Naive B cell (primary cell): ENCODE results near the gene PAK2. TPM values are rescaled to one million over a fixed set of nuclear protein-coding genes. Genes with fewer than 3 reads are reported as not detected.
"Not testable (repeated sequence)": the region's sequence is repeated elsewhere in the genome, so short reads cannot be mapped to it uniquely, and the experiment has no call there.

ENCODE experiments used
- ATAC-seq, 2 donors: fragments of 150-1000 bp; cut with Tn5 transposase; 2 replicates each; pipeline ENCODE4 v1.10.0; 2021; ENCODE audit warnings: low read depth in 2 of 2, mild to moderate bottlenecking in 2 of 2, moderate library complexity in 2 of 2
- DNase-seq: peaks from one replicate; pipeline ENCODE4 v3.0.0; 2022
- H3K27ac Mint-ChIP-seq, 6 donors: one replicate each; pipeline ENCODE4 v1.8.0; 2020 to 2022; ENCODE audit warnings: mild to moderate bottlenecking in 6 of 6, mixed read lengths in 6 of 6, moderate library complexity in 5 of 6, inconsistent platforms in 2 of 6
- H3K27me3 Mint-ChIP-seq, 3 donors: one replicate each; pipeline ENCODE4 v1.8.0; 2021 to 2022; ENCODE audit warnings: mixed read lengths in 3 of 3, mild to moderate bottlenecking in 1 of 3
- H3K36me3 Mint-ChIP-seq, 2 donors: one replicate each; pipeline ENCODE4 v1.8.0; 2020 to 2022; ENCODE audit warnings: mixed read lengths in 2 of 2, inconsistent platforms in 1 of 2, mild to moderate bottlenecking in 1 of 2
- H3K4me1 Mint-ChIP-seq, 3 donors: one replicate each; pipeline ENCODE4 v1.8.0; 2020 to 2022; ENCODE audit warnings: mixed read lengths in 3 of 3, inconsistent platforms in 1 of 3, mild to moderate bottlenecking in 1 of 3, moderate library complexity in 1 of 3
- H3K4me3 Mint-ChIP-seq, 8 donors: one replicate each; pipeline ENCODE4 v1.8.0; 2020 to 2022; ENCODE audit warnings: mild to moderate bottlenecking in 8 of 8, mixed read lengths in 8 of 8, moderate library complexity in 8 of 8, inconsistent platforms in 2 of 8
- H3K9me3 Mint-ChIP-seq, 7 donors: one replicate each; pipeline ENCODE4 v1.8.0; 2020 to 2022; ENCODE audit warnings: mixed read lengths in 7 of 7, mild to moderate bottlenecking in 5 of 7, inconsistent platforms in 2 of 7, moderate library complexity in 1 of 7
- polyA plus RNA-seq, 6 donors: library from polyadenylated mRNA; unstranded; fragments of 300-500 nt; fragmentation: Illumina TruSeq; gene quantifications; one replicate each; pipeline ENCODE4 v1.2.3, GENCODE V29; 2021; ENCODE audit warnings: low read depth in 6 of 6

The PAK2 gene
- polyA plus RNA-seq, 6 donors from 2014 or later, result 37.4 to 47.7 (median 41.8) TPM

- peaks cover 9 to 15% (median 13%) of the 10 kb centered on the region in 3 donors for H3K4me1 Mint-ChIP-seq
- H3K9me3 Mint-ChIP-seq, result no peaks in the 10 kb centered on the region
- H3K27ac Mint-ChIP-seq, result peak overlapping the region in 1 of 6 donors; percentile 20
- no peak overlapping the region for H3K4me3 Mint-ChIP-seq
- no peaks in the 10 kb centered on the region for H3K36me3 Mint-ChIP-seq
- DNase-seq (no peak), ATAC-seq (no peak)
- H3K27me3 Mint-ChIP-seq, result no peaks in the 10 kb centered on the region
These were observed 31.2 kb upstream of the PAK2 start for GRCh38 chr3:196708467-196708866.

DNA sequence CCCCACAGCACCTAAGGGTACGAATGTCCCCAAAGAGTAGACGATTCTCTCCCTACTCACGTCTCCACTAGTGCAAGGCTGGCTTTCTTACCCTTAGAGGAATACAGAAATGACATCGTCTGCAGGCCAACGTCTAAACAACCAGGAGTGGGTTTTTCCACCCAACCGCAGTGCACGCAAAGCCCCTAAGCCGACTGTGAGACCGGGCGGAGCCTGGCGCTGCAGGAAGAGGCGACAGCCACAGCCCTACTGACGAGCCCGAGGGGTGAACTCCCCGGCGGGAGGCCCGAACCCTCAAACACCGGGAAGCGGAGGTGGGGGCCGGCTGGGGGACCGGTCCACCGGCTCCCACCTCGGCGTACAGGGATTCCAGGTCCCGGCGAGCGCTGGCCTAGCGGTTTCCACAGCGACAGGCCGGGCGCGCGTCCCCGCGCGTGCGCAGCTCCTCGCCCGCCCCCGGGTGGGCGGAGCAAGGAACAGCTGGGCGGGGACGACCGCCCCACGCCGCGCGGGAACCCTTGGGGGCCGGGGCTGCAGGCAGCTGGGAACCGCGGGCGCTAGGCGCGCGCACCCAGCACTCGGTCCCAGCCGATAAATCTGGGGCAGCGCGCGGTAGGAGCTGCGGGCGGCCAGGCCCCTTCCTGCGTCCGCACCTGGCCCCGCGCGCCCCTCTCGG lies 27.7 kb upstream of the PAK2 start, which contains the start of the genes CEP19 and PIGX:
CEP19 (minus strand) TSS at position 413 of the 676 bp plus-strand sequence. CDS start 3,593 bp downstream, outside the sequence.
PIGX (plus strand) TSS at position 540 of the 676 bp plus-strand sequence.
- ATAC-seq (peak; percentile 81 to 84), DNase-seq (peak; percentile 92)
- H3K9me3 Mint-ChIP-seq, result no peaks in the 10 kb centered on the region
- H3K27me3 Mint-ChIP-seq, result no peaks in the 10 kb centered on the region
- peak within 1 kb of the TSS; percentile 97 to 99 (median 99) for H3K27ac Mint-ChIP-seq
- peak within 1 kb of the TSS; percentile 86 to 96 (median 93) for H3K4me3 Mint-ChIP-seq
- H3K36me3 Mint-ChIP-seq, result no peaks in the 10 kb centered on the region
- peaks cover 9 to 19% (median 13%) of the 10 kb centered on the region in 3 donors for H3K4me1 Mint-ChIP-seq

DNA sequence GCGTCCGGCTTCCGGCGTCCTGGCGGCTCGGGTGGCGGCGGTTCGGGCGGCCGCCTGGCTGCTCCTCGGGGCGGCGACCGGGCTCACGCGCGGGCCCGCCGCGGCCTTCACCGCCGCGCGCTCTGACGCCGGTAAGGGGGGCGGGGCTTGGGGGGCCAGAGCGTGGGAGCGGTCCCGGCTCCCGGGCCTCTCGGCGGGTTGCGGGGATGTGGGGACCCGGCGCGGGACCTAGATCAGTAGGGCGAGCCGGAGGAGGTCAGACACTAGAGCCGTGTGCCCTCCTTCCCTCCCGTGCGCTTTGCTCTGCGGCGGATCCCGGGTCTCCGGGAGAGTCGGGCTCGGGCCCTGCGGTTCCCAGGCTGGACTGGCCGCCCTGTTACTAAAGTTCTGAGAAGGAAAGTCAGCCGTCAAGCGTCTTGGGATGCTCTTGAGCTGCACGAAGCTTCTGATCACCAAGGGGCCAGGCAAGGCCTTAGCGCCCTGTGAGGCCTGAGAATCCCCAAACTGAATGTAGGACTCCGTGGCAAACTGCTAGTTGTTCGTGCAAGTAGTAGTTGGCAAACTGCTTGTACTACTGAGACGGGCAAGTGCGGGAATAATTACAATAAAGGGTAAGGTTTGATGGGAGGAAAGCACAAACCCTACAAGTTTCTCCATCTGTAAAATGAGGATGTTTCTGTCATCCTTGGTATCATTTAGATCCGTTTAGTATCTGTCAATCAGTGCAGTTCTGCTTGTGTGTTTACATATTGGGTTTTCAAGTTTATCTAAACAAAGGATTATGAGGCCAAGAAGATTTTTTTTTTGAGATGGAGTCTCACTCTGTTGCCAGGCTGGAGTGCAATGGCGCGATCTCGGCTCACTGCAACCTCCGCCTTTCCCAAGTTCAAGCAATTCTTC lies 26.9 kb upstream of the PAK2 start:
- DNase-seq, result no peak

GRCh38 chr3:196717162-196717561 lies 22.5 kb upstream of the PAK2 start:
- DNase-seq, ATAC-seq, H3K4me1 Mint-ChIP-seq, H3K4me3 Mint-ChIP-seq, H3K9me3 Mint-ChIP-seq, H3K27me3 Mint-ChIP-seq: not testable (repeated sequence)
- H3K27ac Mint-ChIP-seq, result peak overlapping the region in 1 of 6 donors; percentile 72
- H3K36me3 Mint-ChIP-seq, result peaks cover 2 to 17% of the 10 kb centered on the region in 2 donors

More for the DNA sequence above, 26.9 kb upstream of the PAK2 start:
- ATAC-seq, result peak; percentile 49 to 55
- Mint-ChIP-seq H3K4me1 (peaks cover 9 to 19% (median 13%) of the 10 kb centered on the region in 3 donors), H3K9me3 (no peaks in the 10 kb centered on the region), H3K27me3 (no peaks in the 10 kb centered on the region), H3K27ac (peak overlapping the region; percentile 71 to 99 (median 95)), H3K4me3 (peak overlapping the region; percentile 73 to 93 (median 86)), H3K36me3 (no peaks in the 10 kb centered on the region)

GRCh38 chr3:196721097-196721496 lies 18.6 kb upstream of the PAK2 start:
- Mint-ChIP-seq H3K27me3 (no peaks in the 10 kb centered on the region), H3K27ac (no peak overlapping the region), H3K9me3 (peaks cover 0 to 3% (median 0%) of the 10 kb centered on the region in 7 donors), H3K36me3 (peaks cover 7 to 23% of the 10 kb centered on the region in 2 donors), H3K4me1 (no peaks in the 10 kb centered on the region), H3K4me3 (no peak overlapping the region)
- ATAC-seq (no peak), DNase-seq (no peak)

GRCh38 chr3:196726788-196727675 lies 12.6 kb upstream of the PAK2 start:
- ATAC-seq (no peak), DNase-seq (no peak)
- no peak overlapping the region for H3K4me3 Mint-ChIP-seq
- H3K36me3 Mint-ChIP-seq, result peaks cover 6 to 7% of the 10 kb centered on the region in 2 donors
- H3K4me1 Mint-ChIP-seq, result no peaks in the 10 kb centered on the region
- H3K9me3 Mint-ChIP-seq, result no peaks in the 10 kb centered on the region
- no peaks in the 10 kb centered on the region for H3K27me3 Mint-ChIP-seq
- peak overlapping the region in 1 of 6 donors; percentile 53 for H3K27ac Mint-ChIP-seq

GRCh38 chr3:196735751-196736150 lies 3.9 kb upstream of the PAK2 start:
- no peak overlapping the region for H3K27ac Mint-ChIP-seq
- H3K36me3 Mint-ChIP-seq, result peaks cover 0 to 4% of the 10 kb centered on the region in 2 donors
- H3K27me3 Mint-ChIP-seq, result no peaks in the 10 kb centered on the region
- H3K4me1 Mint-ChIP-seq, result peaks cover 9 to 11% (median 9%) of the 10 kb centered on the region in 3 donors
- no peaks in the 10 kb centered on the region for H3K9me3 Mint-ChIP-seq
- no peak for DNase-seq
- no peak for ATAC-seq
- peak overlapping the region in 1 of 8 donors; percentile 76 for H3K4me3 Mint-ChIP-seq

DNA sequence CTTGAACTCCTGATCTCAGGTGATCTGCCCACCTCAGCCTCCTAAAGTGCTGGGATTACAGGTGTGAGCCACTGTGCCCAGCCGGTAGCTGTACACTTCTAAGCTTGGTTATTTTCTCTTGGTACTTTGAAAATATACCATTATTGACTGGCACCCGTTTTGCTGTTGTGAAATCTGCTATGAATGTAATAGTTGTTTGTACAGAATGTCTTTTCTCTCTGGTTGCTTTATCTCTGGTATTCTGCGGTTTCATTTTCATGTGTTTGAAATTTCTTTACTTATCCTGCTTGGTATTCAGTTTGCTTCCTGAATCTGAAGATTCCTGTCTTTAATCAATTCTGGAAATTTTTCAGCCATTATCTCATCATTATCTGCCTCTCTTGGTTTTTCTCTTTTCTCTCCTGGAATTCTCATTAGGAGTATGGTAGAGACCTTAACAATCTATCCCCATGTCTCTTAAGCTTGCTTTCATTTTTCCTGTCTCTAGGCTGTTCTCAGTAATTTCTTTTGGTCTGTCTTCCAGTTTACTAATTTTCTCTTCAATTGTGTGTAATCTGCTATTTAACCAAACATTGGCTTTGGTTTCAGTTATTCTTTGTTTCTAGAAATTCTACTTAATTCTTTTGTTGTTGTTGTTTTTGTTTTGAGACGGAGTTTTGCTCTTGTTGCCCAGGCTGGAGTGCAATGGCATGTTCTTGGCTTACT lies 2.8 kb upstream of the PAK2 start:
- H3K27me3 Mint-ChIP-seq, result no peaks in the 10 kb centered on the region
- H3K4me1 Mint-ChIP-seq, result peaks cover 19 to 22% (median 19%) of the 10 kb centered on the region in 3 donors
- peak overlapping the region in 1 of 8 donors; percentile 28 for H3K4me3 Mint-ChIP-seq
- H3K36me3 Mint-ChIP-seq, result peaks cover 0 to 4% of the 10 kb centered on the region in 2 donors
- no peaks in the 10 kb centered on the region for H3K9me3 Mint-ChIP-seq
- DNase-seq (no peak), ATAC-seq (no peak)
- no peak overlapping the region for H3K27ac Mint-ChIP-seq

DNA sequence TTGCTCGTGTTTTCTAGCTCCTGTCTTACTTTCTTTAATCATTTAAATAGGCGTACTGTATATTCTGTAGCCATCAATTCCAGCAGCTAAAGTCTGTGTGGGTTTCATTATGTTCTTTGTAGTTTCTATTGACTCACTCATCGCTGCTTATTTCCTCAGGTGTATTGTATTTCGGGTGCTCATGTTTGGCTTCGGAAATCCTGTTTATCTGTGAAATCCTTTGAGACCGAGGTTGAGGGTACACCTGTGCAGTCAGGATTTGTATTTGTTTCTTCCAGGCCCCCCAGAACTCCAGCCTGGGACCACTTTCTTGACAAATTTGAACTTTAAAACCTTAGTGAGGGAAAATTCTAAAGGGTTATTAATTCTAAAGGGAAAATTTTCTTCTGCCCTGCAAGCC lies 2.0 kb upstream of the PAK2 start:
- Mint-ChIP-seq H3K9me3 (no peaks in the 10 kb centered on the region), H3K27ac (no peak overlapping the region), H3K4me1 (peaks cover 20 to 22% (median 22%) of the 10 kb centered on the region in 3 donors), H3K36me3 (peaks cover 0 to 4% of the 10 kb centered on the region in 2 donors), H3K4me3 (peak overlapping the region in 2 of 8 donors; percentile 47 to 99), H3K27me3 (no peaks in the 10 kb centered on the region)
- DNase-seq, result no peak
- ATAC-seq, result no peak

DNA sequence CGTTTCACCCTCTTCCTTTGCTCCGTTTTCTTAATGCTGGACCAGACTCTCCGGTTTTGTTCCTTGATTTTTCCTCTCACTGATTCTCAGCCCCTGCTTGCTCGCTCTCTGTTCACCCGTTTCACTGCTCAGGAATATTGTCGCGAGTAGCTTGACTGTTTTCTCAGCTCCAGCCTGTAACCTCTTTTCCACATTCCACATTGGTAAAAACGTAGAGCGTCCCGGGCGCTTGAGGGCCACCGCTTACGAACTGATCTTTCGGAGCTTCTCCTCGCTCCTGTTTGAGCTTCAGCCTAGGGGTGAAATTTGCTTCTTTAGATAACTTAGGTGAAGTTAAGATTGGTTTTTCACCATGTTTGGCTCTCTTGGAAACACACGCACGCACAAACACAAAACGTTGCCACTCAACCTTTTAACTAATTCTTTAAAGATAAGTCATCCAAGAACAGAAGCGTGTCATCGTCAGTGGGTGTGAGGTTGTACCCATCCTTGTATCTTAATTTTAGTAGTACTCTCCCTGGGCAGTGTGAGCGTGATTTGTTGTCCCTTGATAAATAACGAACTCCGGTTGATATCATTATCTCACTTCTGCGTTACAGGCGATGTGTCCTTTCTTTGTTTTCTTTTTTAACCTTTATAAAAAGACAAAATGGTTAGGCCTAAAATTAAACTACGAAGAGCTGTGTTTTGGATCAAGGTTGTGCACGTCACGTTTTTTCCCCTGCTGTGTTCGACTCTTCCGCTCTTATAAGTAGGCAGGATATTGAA lies 1.0 kb downstream of the PAK2 start:
- H3K27ac Mint-ChIP-seq, result peak overlapping the region; percentile 93 to 99 (median 96)
- H3K36me3 Mint-ChIP-seq, result no peaks in the 10 kb centered on the region
- H3K4me1 Mint-ChIP-seq, result peaks cover 22 to 37% (median 24%) of the 10 kb centered on the region in 3 donors
- no peaks in the 10 kb centered on the region for H3K27me3 Mint-ChIP-seq
- peak; percentile 17 to 18 for ATAC-seq
- peak; percentile 25 for DNase-seq
- H3K9me3 Mint-ChIP-seq, result no peaks in the 10 kb centered on the region
- H3K4me3 Mint-ChIP-seq, result peak overlapping the region; percentile 91 to 100 (median 98)

- Mint-ChIP-seq H3K36me3 (no peaks in the 10 kb centered on the region), H3K4me3 (peak overlapping the region; percentile 91 to 100 (median 98)), H3K9me3 (no peaks in the 10 kb centered on the region), H3K4me1 (peaks cover 22 to 38% (median 24%) of the 10 kb centered on the region in 3 donors), H3K27me3 (no peaks in the 10 kb centered on the region), H3K27ac (peak overlapping the region; percentile 93 to 99 (median 96))
- no peak for DNase-seq
- ATAC-seq, result no peak
These were observed 1.7 kb downstream of the PAK2 start for GRCh38 chr3:196741249-196741889.
